ENCODE measurements around the gene OTUB1.
A peak's percentile ranks its signal among the peaks of the same experiment; 100 is the strongest.

OTUB1 gene

DNA sequence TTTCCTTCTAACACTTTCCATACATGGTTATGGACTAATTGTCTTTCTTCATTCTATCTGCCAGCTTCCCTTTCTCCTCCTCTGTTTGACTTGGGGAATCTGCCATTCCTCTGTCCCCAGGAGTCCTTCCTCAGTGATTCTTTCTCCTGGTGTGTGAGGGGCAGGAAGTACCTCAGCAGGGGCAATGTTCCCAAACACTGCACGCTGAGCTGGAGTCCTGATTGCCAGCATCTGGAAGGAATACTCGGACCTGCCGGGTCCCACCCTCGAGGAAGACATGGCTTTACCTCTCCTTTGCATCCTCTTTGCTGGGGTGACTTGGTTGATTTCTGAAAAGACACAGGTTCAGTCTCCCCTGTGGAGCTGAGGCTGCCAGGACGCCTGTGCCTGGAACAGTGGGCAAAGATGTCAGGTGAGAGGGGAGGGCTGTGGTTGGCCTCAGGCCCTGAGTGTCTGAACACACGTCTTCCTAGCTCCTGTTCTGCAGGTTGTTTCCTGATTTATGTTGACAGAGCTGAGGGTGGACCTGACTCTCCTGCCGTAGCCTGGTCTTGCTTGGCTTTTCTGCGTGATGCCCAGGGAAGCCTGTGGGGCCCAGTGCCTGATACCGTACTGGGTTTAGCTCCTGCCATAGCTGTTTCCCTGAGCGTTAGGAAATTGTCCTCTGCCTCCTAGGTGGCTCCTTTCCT is 7.5 kb upstream of the OTUB1 start:
- no peak for DNase-seq

- no peak for DNase-seq
These were observed 6.8 kb upstream of the OTUB1 start for GRCh38 chr11:63979426-63979825.

- DNase-seq: peak; percentile 17
These were observed 454 bp upstream of the OTUB1 start for GRCh38 chr11:63985812-63986155.

DNA sequence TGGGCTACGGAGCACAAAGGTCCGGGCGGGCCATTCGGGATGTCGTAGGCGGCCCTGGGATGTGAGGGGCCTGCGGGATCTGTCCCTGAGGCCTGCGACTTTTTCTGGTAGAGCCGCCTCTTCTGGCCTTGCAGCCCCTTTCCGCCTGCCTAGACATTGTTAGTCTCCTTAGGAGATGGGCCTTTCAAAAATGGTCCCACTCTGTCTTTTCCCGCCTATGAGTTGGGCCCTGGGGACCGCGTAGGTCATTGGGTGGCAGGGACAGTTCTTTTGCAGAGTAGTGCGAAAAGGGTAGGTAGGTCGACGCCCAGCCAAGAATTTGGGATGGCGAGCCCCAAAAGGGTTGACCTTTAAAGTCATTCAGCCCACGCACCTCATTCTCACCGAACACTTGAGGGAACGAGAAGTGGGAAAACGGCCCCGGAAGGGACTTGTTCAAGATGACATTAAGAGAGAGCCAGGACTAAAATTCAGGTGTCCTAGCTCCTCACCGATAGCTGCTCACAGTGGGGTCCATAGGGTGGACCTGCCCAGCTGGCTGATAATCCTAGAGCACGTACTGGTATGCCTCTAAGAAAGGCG is 785 bp downstream of the OTUB1 start:
- DNase-seq: no peak

DNA sequence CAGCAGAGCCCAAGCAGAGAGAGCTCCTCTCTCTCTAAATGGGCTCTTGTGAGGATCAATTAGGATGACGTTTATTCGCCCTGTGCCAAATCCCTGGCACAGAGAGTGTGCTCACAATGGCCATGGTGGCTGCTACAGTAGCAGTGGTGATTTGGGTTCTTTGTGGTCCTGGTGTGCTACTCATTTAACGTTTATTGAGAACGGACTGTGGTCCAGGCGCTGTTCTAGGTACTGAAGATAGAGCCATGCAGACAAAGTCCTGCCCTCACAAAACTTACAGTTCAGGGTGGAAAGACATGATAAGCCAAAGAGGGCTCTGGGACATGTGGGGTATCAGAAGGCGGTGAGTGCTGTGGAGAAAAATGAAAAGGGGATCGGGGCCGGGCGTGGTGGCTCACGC is 5.3 kb downstream of the OTUB1 start:
- no peak for DNase-seq

- no peak for DNase-seq
These were observed 6.9 kb downstream of the OTUB1 start for GRCh38 chr11:63993100-63993499.

DNA sequence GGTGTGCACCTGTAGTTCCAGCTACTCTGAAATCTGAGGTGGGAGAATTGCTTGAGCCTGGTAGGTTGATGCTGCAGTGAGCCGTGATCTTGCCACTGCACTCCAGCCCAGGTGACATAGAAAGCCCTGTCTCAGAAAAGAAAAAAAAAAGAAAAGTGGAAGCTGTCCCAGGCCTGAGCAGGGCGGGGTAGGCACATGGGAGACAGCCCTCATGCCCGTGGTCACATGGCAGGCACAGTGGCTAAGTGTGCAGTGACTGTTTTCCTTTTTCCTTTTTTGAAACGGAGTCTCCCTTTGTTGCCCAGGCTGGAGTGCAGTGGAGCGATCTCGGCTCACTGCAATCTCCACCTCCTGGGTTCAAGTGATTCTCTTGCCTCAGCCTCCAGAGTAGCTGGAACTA is 7.8 kb downstream of the OTUB1 start:
- DNase-seq: no peak

DNA sequence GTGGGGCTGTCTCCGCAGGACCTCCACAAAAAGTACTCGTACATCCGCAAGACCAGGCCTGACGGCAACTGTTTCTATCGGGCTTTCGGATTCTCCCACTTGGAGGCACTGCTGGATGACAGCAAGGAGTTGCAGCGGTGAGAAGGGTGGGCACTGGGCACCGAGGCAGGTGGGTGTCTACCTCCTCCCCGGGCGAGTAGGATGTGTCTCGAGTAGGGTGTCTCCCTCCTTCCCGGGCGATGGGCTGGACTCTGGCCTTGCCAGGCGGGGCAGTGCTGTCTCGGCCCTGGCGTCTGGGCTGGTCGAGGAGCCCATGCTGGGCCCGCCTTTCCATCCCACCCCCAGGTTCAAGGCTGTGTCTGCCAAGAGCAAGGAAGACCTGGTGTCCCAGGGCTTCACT is 10.3 kb downstream of the OTUB1 start:
- DNase-seq: no peak

GRCh38 chr11:63997104-63997700 is 11.0 kb downstream of the OTUB1 start:
- no peak for DNase-seq

DNA sequence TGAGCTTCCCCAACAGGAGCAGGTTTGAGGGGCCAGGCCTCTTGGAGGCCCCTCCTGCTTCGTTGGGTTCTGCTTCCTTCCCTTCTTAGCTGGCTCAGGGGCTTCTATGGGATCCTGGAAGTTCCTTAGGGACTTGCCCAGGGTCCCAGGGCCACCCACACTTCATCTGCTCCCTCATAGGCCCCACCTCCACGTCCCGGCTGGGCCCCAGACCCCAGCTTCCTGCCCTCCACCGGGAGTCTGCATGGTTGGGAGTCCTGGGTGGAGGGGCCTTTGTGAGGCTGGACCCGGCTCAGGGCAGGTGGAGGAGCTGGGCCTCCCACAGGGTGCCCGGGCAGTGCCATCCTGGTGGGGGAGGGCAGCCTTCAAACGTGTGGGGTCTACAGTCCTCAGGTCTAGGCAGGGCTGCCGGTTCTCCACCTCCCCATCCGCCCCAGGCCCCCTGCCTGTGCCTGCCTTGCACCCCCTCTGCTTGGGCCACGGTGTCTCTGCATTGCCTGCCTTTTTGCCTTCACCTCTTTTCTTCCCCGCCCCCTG is 11.6 kb downstream of the OTUB1 start:
- no peak for DNase-seq

GRCh38 chr11:63998558-63999348 is 12.5 kb downstream of the OTUB1 start:
- DNase-seq: no peak

GRCh38 chr11:63999349-64000025 is 13.2 kb downstream of the OTUB1 start:
- DNase-seq: peak; percentile 28

DNA sequence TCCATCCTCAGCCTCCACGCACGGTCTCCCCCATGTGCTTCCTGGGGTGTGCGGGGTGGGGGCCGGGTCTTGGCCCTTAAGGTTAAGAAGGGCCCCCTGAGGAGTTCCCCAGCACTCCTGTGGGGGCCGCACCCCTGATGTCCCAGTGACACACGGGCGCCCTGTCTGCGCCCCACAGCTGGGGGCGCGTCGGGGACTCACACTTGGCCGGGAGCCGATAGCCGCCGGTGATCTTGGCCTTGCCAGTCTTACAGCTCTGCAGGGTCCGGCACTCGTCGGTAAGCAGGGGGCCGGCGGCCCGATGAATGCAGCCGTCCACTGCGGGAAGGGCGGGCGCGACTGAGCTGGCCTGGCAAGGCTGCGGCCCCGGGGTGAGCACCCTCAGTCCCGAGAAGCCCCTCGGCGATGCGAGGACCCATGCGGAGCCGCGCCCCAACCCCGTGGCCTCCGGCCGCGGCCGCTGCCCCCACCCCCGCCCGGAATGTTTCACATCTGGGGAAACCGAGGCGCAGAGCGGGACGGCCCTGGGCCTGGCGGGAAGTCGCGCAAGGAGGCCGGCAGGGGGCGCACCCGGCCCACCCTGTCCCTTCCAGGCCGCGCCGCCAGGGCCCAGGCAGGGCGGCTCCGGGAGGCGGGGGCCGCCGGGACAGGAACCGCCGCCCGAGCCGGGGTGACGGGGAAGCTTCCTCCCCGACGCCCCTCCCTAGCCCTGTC is 13.9 kb downstream of the OTUB1 start:
- DNase-seq: peak; percentile 69

GRCh38 chr11:64000740-64001483 is 14.7 kb downstream of the OTUB1 start:
- no peak for DNase-seq

GRCh38 chr11:64001484-64002420 is 15.5 kb downstream of the OTUB1 start:
- DNase-seq: no peak

- DNase-seq: no peak
These were observed 17.8 kb downstream of the OTUB1 start for GRCh38 chr11:64003807-64004589.

DNA sequence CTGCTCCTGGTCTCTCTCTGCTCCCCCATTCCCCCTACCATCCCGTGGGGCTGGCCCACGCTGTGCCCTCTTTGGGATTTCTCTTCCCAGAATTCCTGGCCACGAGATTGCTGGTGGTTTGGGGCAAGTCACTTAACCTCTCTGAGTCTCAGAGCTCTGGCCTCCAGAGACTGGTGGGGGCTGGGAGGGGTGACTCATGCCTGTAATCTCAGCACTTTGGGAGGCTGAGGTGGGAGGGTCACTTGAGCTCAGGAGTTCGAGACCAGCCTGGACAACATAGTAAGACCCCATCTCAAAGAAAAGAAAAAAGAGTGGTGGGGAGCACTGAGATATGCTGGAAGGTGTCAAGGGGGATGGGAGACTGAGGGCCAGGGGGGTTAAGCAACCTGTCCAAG is 18.3 kb downstream of the OTUB1 start:
- no peak for DNase-seq

- no peak for DNase-seq
These were observed 19.5 kb downstream of the OTUB1 start for GRCh38 chr11:64005691-64006090.

- no peak for DNase-seq
These were observed 20.2 kb downstream of the OTUB1 start for GRCh38 chr11:64006398-64006797.
